H9 (cell line): ENCODE data around the gene STK25. TPM values are rescaled to one million over a fixed set of nuclear protein-coding genes. Genes with fewer than 3 reads are reported as not detected.
A peak's percentile ranks its signal among the peaks of the same experiment; 100 is the strongest.

Experiments used
- DNase-seq: peaks from one replicate; pipeline ENCODE4 v3.0.0-alpha.2; 2017
- H2AFZ ChIP-seq: one replicate; pipeline ENCODE4 v1.6.1; 2013; ENCODE audit warnings: mild to moderate bottlenecking, low read length, control low read depth, moderate library complexity
- H2AK5ac ChIP-seq: 2 replicates; pipeline ENCODE4 v1.6.1; 2013; ENCODE audit warnings: low read length, control low read depth, mixed read lengths; ENCODE audit not compliant: insufficient read length
- H2BK120ac ChIP-seq: one replicate; pipeline ENCODE4 v1.6.1; 2013; ENCODE audit warnings: low read depth, mild to moderate bottlenecking, low read length, control low read depth, inconsistent platforms; ENCODE audit not compliant: poor library complexity, severe bottlenecking
- H2BK12ac ChIP-seq: 2 replicates; pipeline ENCODE4 v1.6.1; 2013; ENCODE audit warnings: low read length, control low read depth, mixed read lengths, low read depth; ENCODE audit not compliant: insufficient read length
- H2BK15ac ChIP-seq: 2 replicates; pipeline ENCODE4 v1.6.1; 2013; ENCODE audit warnings: low read depth, low read length, control low read depth
- H2BK20ac ChIP-seq: one replicate; pipeline ENCODE4 v1.6.1; 2013; ENCODE audit warnings: low read depth, mild to moderate bottlenecking, low read length, control low read depth, inconsistent platforms; ENCODE audit not compliant: poor library complexity, severe bottlenecking
- H2BK5ac ChIP-seq: 2 replicates; pipeline ENCODE4 v1.6.1; 2013; ENCODE audit warnings: low read length, control low read depth, mixed read lengths; ENCODE audit not compliant: insufficient read length
- H3K14ac ChIP-seq: 2 replicates; pipeline ENCODE4 v1.6.1; 2013; ENCODE audit warnings: low read length, control low read depth; ENCODE audit not compliant: insufficient read depth
- H3K18ac ChIP-seq: 2 replicates; pipeline ENCODE4 v1.6.1; 2013; ENCODE audit warnings: low read depth, mild to moderate bottlenecking, mixed read lengths, low read length, control low read depth; ENCODE audit not compliant: insufficient read length
- H3K23ac ChIP-seq: 2 replicates; pipeline ENCODE4 v1.6.1; 2013; ENCODE audit warnings: low read length, control low read depth, mixed read lengths, low read depth; ENCODE audit not compliant: insufficient read length
- H3K23me2 ChIP-seq: 2 replicates; pipeline ENCODE4 v1.6.1; 2013; ENCODE audit warnings: low read depth, mild to moderate bottlenecking, mixed read lengths, low read length, control low read depth; ENCODE audit not compliant: insufficient read length, poor library complexity, severe bottlenecking
- H3K27ac ChIP-seq: 2 replicates; pipeline ENCODE4 v1.5.1; 2013; ENCODE audit warnings: low read length, control low read depth, mixed read lengths, low read depth; ENCODE audit not compliant: insufficient read length
- H3K27me3 ChIP-seq: 2 replicates; pipeline ENCODE4 v1.6.1; 2013; ENCODE audit warnings: low read length, control low read depth, inconsistent platforms; ENCODE audit not compliant: insufficient read depth
- H3K4ac ChIP-seq: 2 replicates; pipeline ENCODE4 v1.6.1; 2013; ENCODE audit warnings: low read depth, mild to moderate bottlenecking, control low read depth, inconsistent platforms, low read length, moderate library complexity
- H3K4me1 ChIP-seq: 2 replicates; pipeline ENCODE4 v1.6.1; 2013; ENCODE audit warnings: low read length, control low read depth, inconsistent platforms; ENCODE audit not compliant: insufficient read depth
- H3K4me2 ChIP-seq: 2 replicates; pipeline ENCODE4 v1.6.1; 2013; ENCODE audit warnings: low read length, control low read depth, mixed read lengths; ENCODE audit not compliant: insufficient read length, insufficient read depth
- H3K56ac ChIP-seq: 2 replicates; pipeline ENCODE4 v1.6.1; 2013; ENCODE audit warnings: low read depth, mild to moderate bottlenecking, mixed read lengths, low read length, control low read depth; ENCODE audit not compliant: insufficient read length
- H3K79me1 ChIP-seq: 2 replicates; pipeline ENCODE4 v1.6.1; 2013; ENCODE audit warnings: low read depth, mild to moderate bottlenecking, moderate library complexity, low read length, control low read depth, inconsistent platforms; ENCODE audit not compliant: insufficient read depth, poor library complexity, severe bottlenecking
- H3K79me2 ChIP-seq: 2 replicates; pipeline ENCODE4 v1.6.1; 2013; ENCODE audit warnings: low read length, control low read depth, inconsistent platforms; ENCODE audit not compliant: insufficient read depth
- H3K9ac ChIP-seq: 2 replicates; pipeline ENCODE4 v1.6.1; 2013; ENCODE audit warnings: low read length, control low read depth, mixed read lengths; ENCODE audit not compliant: insufficient read length; ENCODE audit errors: extremely low read depth
- H3K9me3 ChIP-seq: one replicate; pipeline ENCODE4 v1.6.1; 2013; ENCODE audit warnings: low read depth, low read length, inconsistent platforms; ENCODE audit not compliant: control insufficient read depth
- H3T11ph ChIP-seq: one replicate; pipeline ENCODE4 v1.6.1; 2013; ENCODE audit warnings: mild to moderate bottlenecking, low read length, control low read depth, inconsistent platforms
- H4K20me1 ChIP-seq: one replicate; pipeline ENCODE4 v1.6.1; 2013; ENCODE audit not compliant: control insufficient read depth, insufficient read length, insufficient read depth
- H4K5ac ChIP-seq: 2 replicates; pipeline ENCODE4 v1.6.1; 2013; ENCODE audit warnings: low read depth, mild to moderate bottlenecking, mixed read lengths, low read length, control low read depth; ENCODE audit not compliant: insufficient read length
- H4K8ac ChIP-seq: replicated peaks from 2 replicates; pipeline ENCODE4 v1.6.1; 2013; ENCODE audit warnings: low read length, control low read depth, mixed read lengths, low read depth; ENCODE audit not compliant: insufficient read length
- H4K91ac ChIP-seq: 2 replicates; pipeline ENCODE4 v1.6.1; 2013; ENCODE audit warnings: low read depth, mild to moderate bottlenecking, moderate library complexity, mixed read lengths, low read length, control low read depth; ENCODE audit not compliant: insufficient read length
- H3K27ac Mint-ChIP-seq, 3 experiments: 2 replicates in 2 of 3; 3 replicates in 1 of 3; pipeline ENCODE4 v1.8.0; 2020 to 2021; ENCODE audit warnings: mixed read lengths in 3 of 3, mild to moderate bottlenecking in 1 of 3, moderate library complexity in 1 of 3
- H3K27me3 Mint-ChIP-seq: 2 replicates; pipeline ENCODE4 v1.8.0; 2021; ENCODE audit warnings: low read depth, mild to moderate bottlenecking, moderate library complexity, mixed read lengths
- H3K36me3 Mint-ChIP-seq, 3 experiments: 2 replicates in 2 of 3; 3 replicates in 1 of 3; pipeline ENCODE4 v1.8.0; 2020 to 2021; ENCODE audit warnings: low read depth in 3 of 3, mixed read lengths in 3 of 3; ENCODE audit not compliant: insufficient read depth in 1 of 3
- H3K4me1 Mint-ChIP-seq, 2 experiments: 2 replicates each; pipeline ENCODE4 v1.8.0; 2020; ENCODE audit warnings: mixed read lengths in 2 of 2
- H3K4me3 Mint-ChIP-seq, 2 experiments: 2 replicates in 1 of 2; 3 replicates in 1 of 2; pipeline ENCODE4 v1.8.0; 2020 to 2021; ENCODE audit warnings: mild to moderate bottlenecking in 2 of 2, mixed read lengths in 2 of 2, moderate library complexity in 1 of 2
- H3K9me3 Mint-ChIP-seq, 2 experiments: 2 replicates in 1 of 2; 3 replicates in 1 of 2; pipeline ENCODE4 v1.8.0; 2020; ENCODE audit warnings: mild to moderate bottlenecking in 2 of 2, mixed read lengths in 2 of 2, moderate library complexity in 1 of 2
- CTCF ChIP-seq: fragments of 200-600 bp; sonication (generic); conservative IDR thresholded peaks from 3 replicates; pipeline ENCODE4 v1.8.0; 2021; ENCODE audit warnings: antibody characterized with exemption, mild to moderate bottlenecking
- WGBS: extraction: QIAGEN DNeasy Blood & Tissue Kit; methylation state at CpG from one replicate; pipeline ENCODE4 v1.1.7; 2013; ENCODE audit warnings: missing lambda C conversion rate, low lambda C conversion rate, mixed read lengths; ENCODE audit not compliant: insufficient read length; ENCODE audit errors: extremely low coverage; 5-methylcytosine and 5-hydroxymethylcytosine counted together
- total RNA-seq: library from RNA; stranded (reverse); gene quantifications from 2 replicates; pipeline ENCODE4 v1.2.1, GENCODE V29; 2021

The STK25 gene
- total RNA-seq, 1 experiment from 2014 or later: 189 TPM

- Mint-ChIP-seq H3K4me3 (peak overlapping the region; percentile 26 to 65), H3K9me3 (peaks cover 2% of the 10 kb centered on the region in 2 experiments; a peak in 1 of 5 replicates), H3K36me3 (no peaks in the 10 kb centered on the region), H3K27ac (no peak overlapping the region; a peak in 1 of 7 replicates), H3K4me1 (peaks cover 3 to 11% of the 10 kb centered on the region in 2 experiments; a peak in 3 of 4 replicates), H3K27me3 (peaks cover 48% of the 10 kb centered on the region)
- Histone ChIP-seq H2AFZ (no peak overlapping the region), H4K8ac (no peak overlapping the region), H3K4ac (no peak overlapping the region), H3K23me2 (peaks cover 11% of the 10 kb centered on the region), H4K91ac (no peak overlapping the region), H3K4me2 (peak overlapping the region; percentile 49), H3K18ac (no peak overlapping the region), H3K4me1 (no peaks in the 10 kb centered on the region), H3K56ac (no peak overlapping the region), H3T11ph (no peak overlapping the region), H2BK5ac (no peak overlapping the region), H4K20me1 (no peaks in the 10 kb centered on the region), H3K9ac (no peak overlapping the region), H3K79me2 (no peaks in the 10 kb centered on the region), H2AK5ac (no peak overlapping the region), H3K27me3 (peaks cover 16% of the 10 kb centered on the region; the same call in 1 of the 2 replicates), H2BK12ac (no peak overlapping the region), H4K5ac (no peak overlapping the region), H3K23ac (no peak overlapping the region), H3K27ac (no peak overlapping the region), H2BK20ac (no peak overlapping the region), H3K9me3 (no peaks in the 10 kb centered on the region), H2BK120ac (no peak overlapping the region), H2BK15ac (no peak overlapping the region), H3K14ac (no peak overlapping the region; the same call in 1 of the 2 replicates), H3K79me1 (no peaks in the 10 kb centered on the region)
- WGBS: no CpG with 5 or more reads among the region's 62 CpGs
- TF ChIP-seq CTCF: no peak
- DNase-seq: no peak
Observed at GRCh38 chr2:241541564-241542277, 33.3 kb upstream of the STK25 start.
